Adipocyte (in vitro differentiated cells): ENCODE data around the gene BRICD5.
A peak's percentile ranks its signal among the peaks of the same experiment; 100 is the strongest.

ENCODE experiments used
- DNase-seq: peaks from one replicate; pipeline ENCODE4 v3.0.0-alpha.2; 2015; ENCODE audit warnings: low read depth
- H3K27me3 ChIP-seq: replicated peaks from 2 replicates; pipeline ENCODE4 v1.7.0; 2013; ENCODE audit warnings: mild to moderate bottlenecking, low read length, moderate library complexity; ENCODE audit not compliant: control insufficient read depth, insufficient read depth
- H3K36me3 ChIP-seq: 2 replicates; pipeline ENCODE4 v1.7.0; 2013; ENCODE audit warnings: low read length, mild to moderate bottlenecking, moderate library complexity; ENCODE audit not compliant: control insufficient read depth, insufficient read depth, severe bottlenecking
- H3K4me1 ChIP-seq: 2 replicates; pipeline ENCODE4 v1.7.0; 2013; ENCODE audit warnings: mild to moderate bottlenecking, low read length, moderate library complexity; ENCODE audit not compliant: control insufficient read depth, insufficient read depth
- H3K4me3 ChIP-seq: 2 replicates; pipeline ENCODE4 v1.7.0; 2013; ENCODE audit warnings: mild to moderate bottlenecking, low read length, moderate library complexity
- H3K9ac ChIP-seq: 2 replicates; pipeline ENCODE4 v1.7.0; 2013; ENCODE audit warnings: mild to moderate bottlenecking, low read length, moderate library complexity
- H3K9me3 ChIP-seq: 2 replicates; pipeline ENCODE4 v1.7.0; 2013; ENCODE audit warnings: mild to moderate bottlenecking, low read length, moderate library complexity; ENCODE audit not compliant: control insufficient read depth

The BRICD5 gene

DNA sequence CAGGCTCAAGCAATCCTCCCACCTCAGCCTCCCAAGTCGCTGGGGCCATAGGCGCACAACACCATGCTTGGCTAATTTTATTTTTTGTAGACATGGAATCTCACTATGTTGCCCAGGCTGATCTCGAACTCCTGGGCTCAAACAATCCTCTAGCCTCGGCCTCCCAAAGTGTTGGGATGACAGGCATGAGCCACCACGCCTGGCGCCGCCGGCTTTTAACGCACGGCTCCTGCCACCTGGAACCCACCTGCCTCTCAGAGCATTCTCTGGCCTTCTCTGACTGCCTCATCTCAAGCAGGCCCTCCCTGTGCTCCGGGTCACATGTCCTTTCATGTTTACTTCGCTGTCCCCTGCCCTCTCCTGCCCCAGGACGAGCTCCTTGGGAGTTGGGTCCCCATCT lies 24.6 kb downstream of the BRICD5 start:
- Histone ChIP-seq H3K4me3 (no peak overlapping the region), H3K36me3 (no peaks in the 10 kb centered on the region), H3K9ac (no peak overlapping the region), H3K4me1 (no peaks in the 10 kb centered on the region), H3K9me3 (no peaks in the 10 kb centered on the region), H3K27me3 (no peaks in the 10 kb centered on the region)
- no peak for DNase-seq

DNA sequence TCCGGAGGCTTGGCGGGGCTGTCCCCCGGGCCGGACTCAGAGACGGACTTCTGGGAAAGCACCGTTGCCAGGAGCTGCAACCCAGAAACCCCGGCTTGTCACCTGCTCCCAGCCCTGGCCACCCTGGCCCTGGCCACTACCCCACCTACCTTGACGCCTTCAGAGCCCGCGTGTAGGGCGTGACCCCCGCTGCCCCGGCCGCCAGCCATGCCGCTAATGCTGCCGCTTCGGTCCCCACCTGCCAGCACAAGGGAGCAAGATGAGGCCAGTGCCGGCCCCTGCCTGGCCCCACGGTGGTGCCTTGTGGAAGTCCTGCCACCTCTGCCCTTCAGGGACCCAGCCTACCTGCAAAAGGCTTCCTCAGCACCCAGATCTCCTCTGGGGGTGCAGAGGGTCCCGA lies 25.7 kb downstream of the BRICD5 start:
- H3K4me3 ChIP-seq, result no peak overlapping the region
- H3K9ac ChIP-seq, result no peak overlapping the region
- H3K27me3 ChIP-seq, result no peaks in the 10 kb centered on the region
- no peaks in the 10 kb centered on the region for H3K4me1 ChIP-seq
- no peaks in the 10 kb centered on the region for H3K36me3 ChIP-seq
- no peak for DNase-seq
- no peaks in the 10 kb centered on the region for H3K9me3 ChIP-seq

DNA sequence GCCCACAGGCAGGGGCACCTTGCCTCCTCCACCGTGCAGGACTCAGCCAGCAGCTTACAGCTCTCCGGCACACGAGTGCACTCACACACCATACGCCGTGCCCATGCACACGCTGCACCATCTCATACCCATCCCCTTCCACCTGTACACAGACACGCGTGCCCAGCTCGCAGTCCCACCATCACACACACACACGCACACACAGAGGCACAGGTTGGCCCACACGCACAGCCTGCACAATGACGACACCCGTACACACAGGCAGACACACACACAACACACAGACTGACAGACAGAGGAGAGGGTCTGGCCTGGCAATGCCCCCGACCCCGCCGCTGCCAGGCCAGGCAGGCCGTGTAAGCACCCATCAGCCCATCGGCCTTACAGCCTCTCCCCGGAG lies 26.3 kb downstream of the BRICD5 start:
- Histone ChIP-seq H3K27me3 (no peaks in the 10 kb centered on the region), H3K9ac (no peak overlapping the region), H3K36me3 (no peaks in the 10 kb centered on the region), H3K9me3 (no peaks in the 10 kb centered on the region), H3K4me3 (no peak overlapping the region), H3K4me1 (no peaks in the 10 kb centered on the region)
- no peak for DNase-seq

DNA sequence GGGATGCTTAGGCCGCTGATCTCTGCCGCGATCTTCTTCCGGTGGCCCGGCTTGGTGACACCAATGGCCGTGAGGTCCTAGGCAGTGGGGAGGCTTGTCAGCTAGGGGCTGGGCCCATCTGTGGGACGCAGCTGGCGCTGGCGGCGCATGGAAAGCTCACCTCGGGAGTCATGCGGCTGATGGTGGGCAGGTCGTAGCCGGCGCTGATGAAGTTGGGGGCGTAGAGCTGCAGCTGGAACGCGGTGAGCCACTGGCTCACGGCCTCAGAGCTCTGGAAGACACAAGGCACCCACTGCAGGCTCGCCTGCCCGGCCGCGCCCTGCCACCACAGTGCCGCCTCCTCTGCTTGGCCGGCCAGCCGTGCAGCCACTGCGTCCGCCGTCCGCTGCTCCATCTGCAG lies 27.0 kb downstream of the BRICD5 start:
- Histone ChIP-seq H3K36me3 (no peaks in the 10 kb centered on the region), H3K4me1 (no peaks in the 10 kb centered on the region), H3K4me3 (no peak overlapping the region), H3K27me3 (no peaks in the 10 kb centered on the region), H3K9me3 (no peaks in the 10 kb centered on the region), H3K9ac (no peak overlapping the region)
- no peak for DNase-seq

DNA sequence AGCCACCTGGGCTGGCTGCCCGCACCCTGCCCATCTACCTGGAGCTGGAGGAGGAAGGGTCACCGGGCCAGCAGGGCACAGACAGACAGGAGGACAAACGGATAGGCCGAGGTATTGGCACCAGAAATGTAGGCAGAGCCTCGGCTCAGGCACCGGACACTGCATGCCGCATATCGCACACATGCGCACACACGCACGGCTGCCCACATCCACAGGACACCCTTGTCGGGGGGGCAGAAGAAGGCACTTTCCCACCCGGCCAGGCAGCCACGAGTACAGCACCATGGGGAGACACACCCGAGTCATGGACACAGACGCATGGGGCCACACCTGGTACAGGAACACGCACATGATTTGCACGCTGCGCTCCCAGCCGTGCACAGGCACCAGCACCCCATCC lies 28.7 kb downstream of the BRICD5 start:
- Histone ChIP-seq H3K27me3 (no peaks in the 10 kb centered on the region), H3K36me3 (peaks cover 3% of the 10 kb centered on the region), H3K4me3 (no peak overlapping the region), H3K4me1 (no peaks in the 10 kb centered on the region), H3K9me3 (no peaks in the 10 kb centered on the region), H3K9ac (no peak overlapping the region)
- DNase-seq, result no peak

DNA sequence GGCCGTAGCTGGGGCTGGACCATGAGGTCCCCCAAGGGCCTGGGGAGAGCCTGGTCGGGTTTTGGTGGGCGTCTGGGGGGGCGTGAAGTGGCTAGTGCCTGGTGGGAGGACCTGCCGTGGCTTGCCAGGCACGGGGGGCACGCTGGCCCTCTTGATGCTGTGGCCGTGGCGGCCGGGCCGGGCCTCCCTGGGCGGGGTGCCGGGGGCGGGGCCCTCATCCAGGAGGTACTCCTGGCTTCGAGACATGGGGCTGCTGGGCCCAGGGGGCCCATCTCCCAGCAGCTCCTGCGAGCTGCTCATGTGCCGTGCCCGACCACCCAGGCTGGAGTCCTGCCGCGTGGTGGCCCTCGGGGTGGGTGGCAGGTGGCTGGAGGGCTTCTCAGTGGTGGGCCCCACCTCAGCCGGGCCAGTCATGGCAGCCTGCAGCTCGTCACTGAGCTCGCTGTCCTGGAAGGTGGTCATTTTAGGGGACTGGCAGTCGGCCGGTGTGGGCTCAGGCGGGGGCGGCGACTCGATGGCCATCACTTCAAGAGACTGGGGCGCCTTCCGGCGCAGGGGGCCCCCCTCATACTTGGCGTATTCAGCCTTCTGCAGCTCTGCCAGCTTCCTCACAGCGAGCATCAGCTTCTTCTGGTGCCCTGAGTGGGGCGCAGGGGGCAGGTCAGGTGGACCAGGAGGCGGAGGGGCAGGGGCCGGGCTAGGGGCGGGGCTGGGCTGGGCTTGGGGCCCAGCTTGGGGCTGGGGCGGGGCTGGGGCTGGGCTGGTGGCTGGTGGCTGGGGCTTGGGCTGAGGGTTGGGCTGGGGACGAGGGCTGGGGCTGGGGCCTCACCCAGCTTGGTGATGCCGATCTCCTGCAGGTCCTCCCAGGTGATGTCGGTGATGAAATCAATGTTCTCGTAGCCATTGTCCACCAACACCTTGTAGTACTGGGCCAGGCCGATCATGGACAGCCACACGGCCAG lies 29.4 kb downstream of the BRICD5 start:
- DNase-seq, result no peak
- no peaks in the 10 kb centered on the region for H3K27me3 ChIP-seq
- H3K4me1 ChIP-seq, result no peaks in the 10 kb centered on the region
- H3K36me3 ChIP-seq, result peaks cover 5% of the 10 kb centered on the region
- H3K9me3 ChIP-seq, result no peaks in the 10 kb centered on the region
- no peak overlapping the region for H3K9ac ChIP-seq
- no peak overlapping the region for H3K4me3 ChIP-seq

DNA sequence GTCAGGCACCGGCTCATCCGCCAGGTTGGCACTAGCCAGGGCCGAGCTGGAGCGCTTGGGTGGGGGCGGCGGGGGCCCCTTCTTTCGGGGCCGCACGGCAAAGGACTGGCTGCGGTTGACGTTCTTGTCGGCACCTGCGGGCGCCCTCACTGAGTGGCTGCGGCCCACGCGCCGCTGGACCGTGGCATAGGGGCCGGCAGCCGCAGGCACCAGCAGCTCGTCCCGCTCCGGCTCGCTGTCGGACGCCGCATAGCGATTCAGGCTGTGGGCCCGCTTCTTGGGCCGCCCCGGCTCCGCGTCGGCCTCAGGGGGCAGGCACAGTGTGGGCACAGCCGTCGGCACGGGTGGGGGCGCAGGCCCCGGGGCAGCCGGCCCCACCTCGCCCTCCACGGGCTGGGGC lies 30.2 kb downstream of the BRICD5 start:
- no peak for DNase-seq
- no peak overlapping the region for H3K4me3 ChIP-seq
- no peaks in the 10 kb centered on the region for H3K9me3 ChIP-seq
- H3K27me3 ChIP-seq, result no peaks in the 10 kb centered on the region
- H3K9ac ChIP-seq, result no peak overlapping the region
- H3K36me3 ChIP-seq, result peaks cover 13% of the 10 kb centered on the region
- no peaks in the 10 kb centered on the region for H3K4me1 ChIP-seq

DNA sequence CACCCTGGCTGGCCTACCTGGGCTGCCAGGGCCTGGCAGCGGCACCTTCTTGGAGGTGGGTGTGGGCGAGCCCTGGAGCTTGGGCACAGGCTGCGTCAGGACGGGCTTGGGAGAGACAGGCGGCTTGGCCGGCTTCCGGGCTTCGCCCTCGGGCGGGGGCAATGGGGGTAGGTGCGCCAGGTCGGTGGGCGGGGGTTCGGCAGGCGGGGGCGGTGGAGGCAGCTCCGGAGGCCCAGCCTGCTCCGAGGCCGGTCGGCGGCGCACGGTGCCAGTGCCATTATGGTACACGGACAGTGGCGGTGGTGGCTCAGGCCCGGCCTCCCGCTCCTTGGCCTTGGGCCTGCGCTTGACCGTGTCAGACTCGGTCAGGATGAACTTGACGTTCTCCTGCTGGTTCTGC lies 31.1 kb downstream of the BRICD5 start:
- H3K27me3 ChIP-seq, result no peaks in the 10 kb centered on the region
- no peak overlapping the region for H3K9ac ChIP-seq
- no peak overlapping the region for H3K4me3 ChIP-seq
- no peaks in the 10 kb centered on the region for H3K4me1 ChIP-seq
- DNase-seq, result no peak
- H3K36me3 ChIP-seq, result peaks cover 22% of the 10 kb centered on the region
- H3K9me3 ChIP-seq, result no peaks in the 10 kb centered on the region

DNA sequence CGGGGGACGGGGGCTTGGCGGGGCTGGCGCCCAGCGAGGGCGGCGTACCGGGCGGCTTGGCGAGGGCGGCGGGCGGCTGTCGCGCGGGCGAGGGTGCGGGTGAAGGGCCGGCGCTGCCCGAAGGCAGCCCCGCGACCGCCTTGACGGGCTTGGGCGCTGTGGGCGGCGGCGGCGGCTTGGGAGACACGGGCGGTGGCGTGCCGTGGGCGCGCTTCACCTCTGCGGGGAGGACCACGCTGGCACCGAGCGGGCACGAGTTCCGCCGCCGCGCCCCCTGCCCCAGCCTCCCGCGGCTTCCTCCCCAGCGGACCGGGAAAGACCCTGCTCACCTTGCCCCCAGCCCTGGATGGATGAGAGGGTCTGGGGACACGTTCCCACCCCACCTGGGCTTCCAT lies 31.6 kb downstream of the BRICD5 start:
- Histone ChIP-seq H3K4me1 (no peaks in the 10 kb centered on the region), H3K36me3 (peaks cover 26% of the 10 kb centered on the region)

DNA sequence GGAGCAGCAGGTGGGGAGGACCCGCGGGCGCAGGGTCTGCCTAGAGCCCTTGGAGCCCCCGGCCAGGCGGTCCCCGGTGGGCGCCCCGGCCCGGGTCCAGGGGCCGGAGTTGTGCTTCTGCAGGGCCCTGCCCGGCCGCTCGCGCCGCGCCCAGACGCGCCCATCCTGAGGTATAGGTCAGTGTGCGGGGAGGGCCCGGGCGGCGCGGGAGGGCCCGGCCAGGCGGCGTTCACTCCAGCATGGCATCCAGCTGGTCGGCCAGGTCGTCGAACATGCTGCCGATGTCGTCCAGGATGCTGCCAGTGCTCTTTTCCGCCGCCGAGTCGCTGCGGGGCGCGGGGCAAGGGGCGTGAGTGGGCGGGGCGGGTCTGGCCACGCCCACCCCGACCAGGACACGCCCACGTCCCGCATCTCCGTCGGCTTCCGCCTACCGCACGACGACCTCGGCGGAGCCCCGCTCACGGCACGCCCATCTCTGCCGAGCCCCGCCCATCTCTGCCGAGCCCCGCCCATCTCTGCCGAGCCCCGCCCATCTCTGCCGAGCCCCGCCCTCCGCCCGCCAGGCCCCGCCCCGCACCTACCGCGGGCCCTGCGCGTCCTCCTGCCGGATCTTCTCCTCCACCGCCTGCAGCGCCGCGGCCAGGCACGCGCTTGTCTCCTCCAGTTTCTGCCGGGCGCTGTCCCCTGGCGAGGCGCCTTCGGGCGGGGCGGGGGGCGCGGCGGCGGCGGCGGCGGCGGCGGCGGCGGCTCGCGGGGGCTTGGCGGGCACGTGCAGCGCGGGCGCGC lies 32.1 kb downstream of the BRICD5 start:
- Histone ChIP-seq H3K36me3 (peaks cover 30% of the 10 kb centered on the region), H3K4me3 (no peak overlapping the region), H3K4me1 (no peaks in the 10 kb centered on the region), H3K27me3 (no peaks in the 10 kb centered on the region), H3K9ac (no peak overlapping the region), H3K9me3 (no peaks in the 10 kb centered on the region)
- DNase-seq, result peak; percentile 11

More for the DNA sequence above, 31.6 kb downstream of the BRICD5 start:
- H3K9me3 ChIP-seq, result no peaks in the 10 kb centered on the region
- no peaks in the 10 kb centered on the region for H3K27me3 ChIP-seq
- no peak for DNase-seq
- no peak overlapping the region for H3K4me3 ChIP-seq
- no peak overlapping the region for H3K9ac ChIP-seq

DNA sequence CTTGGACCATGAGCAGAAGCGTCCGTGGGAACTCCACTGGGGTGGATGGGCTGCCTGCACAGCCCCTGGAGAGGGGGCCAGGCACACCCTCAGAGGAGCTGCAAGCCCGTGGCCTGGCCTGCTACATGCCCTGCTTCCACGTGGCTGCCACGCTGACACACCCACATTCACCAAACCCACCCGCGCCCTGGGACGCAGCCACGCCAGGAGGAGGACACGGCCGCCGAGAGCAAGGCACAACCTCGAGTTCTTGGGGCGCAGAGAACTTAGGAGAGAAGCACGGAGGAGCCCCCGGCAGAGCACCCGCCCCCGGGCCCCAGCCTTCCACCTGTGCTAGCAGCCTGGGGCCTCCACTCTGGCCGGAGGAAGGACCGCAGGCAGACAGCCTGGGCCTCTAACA lies 33.1 kb downstream of the BRICD5 start:
- Histone ChIP-seq H3K36me3 (peaks cover 39% of the 10 kb centered on the region), H3K9me3 (no peaks in the 10 kb centered on the region), H3K4me1 (no peaks in the 10 kb centered on the region), H3K4me3 (no peak overlapping the region), H3K9ac (no peak overlapping the region), H3K27me3 (no peaks in the 10 kb centered on the region)
- no peak for DNase-seq
